Peyer's patch (tissue), 4 donors: ENCODE data around the gene NEAT1.

Experiments used
- POLR2A ChIP-seq, 2 donors: fragments of 450-650 bp; IDR thresholded peaks; one replicate each; pipeline ENCODE4 v1.5.1; 2017; ENCODE audit warnings: antibody characterized with exemption in 2 of 2, mild to moderate bottlenecking in 2 of 2, moderate library complexity in 2 of 2
- TF ChIP-seq, protein P1 (sequence below), 6 experiments: fragments of 450-650 bp in 4 of 6; fragments of 200-600 bp in 2 of 6; sonication (generic) in 1 of 6; IDR thresholded peaks; one replicate each; pipeline ENCODE4 v1.5.1; 2017 to 2019; ENCODE audit warnings: antibody characterized with exemption in 6 of 6, mild to moderate bottlenecking in 3 of 6, moderate library complexity in 1 of 6

DNA sequence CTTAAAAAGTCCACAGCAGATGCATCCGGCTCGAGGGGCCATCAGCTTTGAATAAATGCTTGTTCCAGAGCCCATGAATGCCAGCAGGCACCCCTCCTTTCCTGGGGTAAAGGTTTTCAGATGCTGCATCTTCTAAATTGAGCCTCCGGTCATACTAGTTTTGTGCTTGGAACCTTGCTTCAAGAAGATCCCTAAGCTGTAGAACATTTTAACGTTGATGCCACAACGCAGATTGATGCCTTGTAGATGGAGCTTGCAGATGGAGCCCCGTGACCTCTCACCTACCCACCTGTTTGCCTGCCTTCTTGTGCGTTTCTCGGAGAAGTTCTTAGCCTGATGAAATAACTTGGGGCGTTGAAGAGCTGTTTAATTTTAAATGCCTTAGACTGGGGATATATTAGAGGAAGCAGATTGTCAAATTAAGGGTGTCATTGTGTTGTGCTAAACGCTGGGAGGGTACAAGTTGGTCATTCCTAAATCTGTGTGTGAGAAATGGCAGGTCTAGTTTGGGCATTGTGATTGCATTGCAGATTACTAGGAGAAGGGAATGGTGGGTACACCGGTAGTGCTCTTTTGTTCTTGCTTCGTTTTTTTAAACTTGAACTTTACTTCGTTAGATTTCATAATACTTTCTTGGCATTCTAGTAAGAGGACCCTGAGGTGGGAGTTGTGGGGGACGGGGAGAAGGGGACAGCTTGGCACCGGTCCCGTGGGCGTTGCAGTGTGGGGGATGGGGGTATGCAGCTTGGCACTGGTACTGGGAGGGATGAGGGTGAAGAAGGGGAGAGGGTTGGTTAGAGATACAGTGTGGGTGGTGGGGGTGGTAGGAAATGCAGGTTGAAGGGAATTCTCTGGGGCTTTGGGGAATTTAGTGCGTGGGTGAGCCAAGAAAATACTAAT lies 1.9 kb downstream of the NEAT1 start:
- TF ChIP-seq, protein P1, sequence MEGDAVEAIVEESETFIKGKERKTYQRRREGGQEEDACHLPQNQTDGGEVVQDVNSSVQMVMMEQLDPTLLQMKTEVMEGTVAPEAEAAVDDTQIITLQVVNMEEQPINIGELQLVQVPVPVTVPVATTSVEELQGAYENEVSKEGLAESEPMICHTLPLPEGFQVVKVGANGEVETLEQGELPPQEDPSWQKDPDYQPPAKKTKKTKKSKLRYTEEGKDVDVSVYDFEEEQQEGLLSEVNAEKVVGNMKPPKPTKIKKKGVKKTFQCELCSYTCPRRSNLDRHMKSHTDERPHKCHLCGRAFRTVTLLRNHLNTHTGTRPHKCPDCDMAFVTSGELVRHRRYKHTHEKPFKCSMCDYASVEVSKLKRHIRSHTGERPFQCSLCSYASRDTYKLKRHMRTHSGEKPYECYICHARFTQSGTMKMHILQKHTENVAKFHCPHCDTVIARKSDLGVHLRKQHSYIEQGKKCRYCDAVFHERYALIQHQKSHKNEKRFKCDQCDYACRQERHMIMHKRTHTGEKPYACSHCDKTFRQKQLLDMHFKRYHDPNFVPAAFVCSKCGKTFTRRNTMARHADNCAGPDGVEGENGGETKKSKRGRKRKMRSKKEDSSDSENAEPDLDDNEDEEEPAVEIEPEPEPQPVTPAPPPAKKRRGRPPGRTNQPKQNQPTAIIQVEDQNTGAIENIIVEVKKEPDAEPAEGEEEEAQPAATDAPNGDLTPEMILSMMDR (IDR thresholded peaks at IDR 0.05): no peak
- no peak for TF ChIP-seq POLR2A (IDR thresholded peaks at IDR 0.05)
